Measurements from ENCODE around the gene KRTAP13-3.

GRCh38 chr21:30443226-30443625 is 17.5 kb upstream of the KRTAP13-3 start:
- TF ChIP-seq CTCF (IDR thresholded peaks at IDR 0.05; ENCODE audit: low read length) (no peak), EZH2 (IDR thresholded peaks at IDR 0.05; ENCODE audit: borderline replicate concordance, low read length) (no peak)
